HG03175 (cell line): ENCODE data around the gene NR2F1.

Experiments
- ATAC-seq: cut with Tn5 transposase; IDR thresholded peaks from one replicate; pipeline ENCODE4 v1.9.1; 2021; ENCODE audit warnings: mild to moderate bottlenecking, moderate library complexity; ENCODE audit not compliant: unreplicated experiment

The NR2F1 gene

GRCh38 chr5:93603793-93604643, 21.0 kb downstream of the NR2F1 start:
- no peak for ATAC-seq

- no peak for ATAC-seq
These were observed 21.9 kb downstream of the NR2F1 start for GRCh38 chr5:93604644-93605515.

- ATAC-seq: no peak
These were observed 23.3 kb downstream of the NR2F1 start for GRCh38 chr5:93606382-93606752.

- peak; percentile 78 for ATAC-seq
These were observed 24.6 kb downstream of the NR2F1 start for GRCh38 chr5:93607367-93608258.

DNA sequence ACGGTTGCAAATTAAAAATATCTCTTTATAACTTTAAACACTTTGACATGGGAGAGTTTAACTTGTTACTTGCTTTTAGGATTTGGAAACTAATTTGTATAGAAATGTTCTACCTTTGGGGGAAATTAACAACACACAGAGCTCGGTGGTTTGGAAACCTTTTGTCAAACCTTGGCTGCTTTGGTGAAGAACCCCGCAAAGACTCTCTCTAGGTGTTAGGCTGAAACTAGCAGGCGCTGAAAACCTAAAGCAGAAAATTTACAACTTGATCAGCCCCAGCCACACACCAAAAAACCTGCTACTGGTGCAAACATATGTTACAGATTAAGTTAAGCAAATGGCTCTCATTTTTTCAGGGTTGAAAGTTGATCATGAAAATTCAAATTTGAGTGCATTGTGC, 25.8 kb downstream of the NR2F1 start:
- ATAC-seq: no peak

DNA sequence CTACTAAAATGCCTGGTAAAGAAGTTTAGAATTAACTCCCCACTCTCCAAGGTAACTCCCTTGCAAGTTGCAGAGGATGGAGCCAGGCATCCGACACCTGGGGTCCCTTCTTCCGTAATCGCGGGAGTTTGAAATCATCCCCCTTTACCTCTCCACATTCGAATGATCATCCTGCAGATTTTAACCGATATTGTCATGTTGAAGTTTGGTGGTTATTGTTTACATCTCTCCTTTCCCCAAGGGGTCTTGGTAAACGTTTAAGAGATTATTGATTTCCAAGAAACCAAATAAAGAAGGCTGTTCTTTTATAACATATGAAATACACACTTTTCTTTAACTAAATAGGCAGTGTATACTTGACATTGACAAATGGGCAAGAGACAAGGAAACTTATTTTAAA, 26.7 kb downstream of the NR2F1 start:
- ATAC-seq: no peak

GRCh38 chr5:93610581-93611272, 27.7 kb downstream of the NR2F1 start:
- ATAC-seq: no peak

- no peak for ATAC-seq
These were observed 28.4 kb downstream of the NR2F1 start for GRCh38 chr5:93611273-93611975.

- ATAC-seq: no peak
These were observed 29.2 kb downstream of the NR2F1 start for GRCh38 chr5:93611976-93612854.

GRCh38 chr5:93612855-93613243, 29.8 kb downstream of the NR2F1 start:
- ATAC-seq: no peak

DNA sequence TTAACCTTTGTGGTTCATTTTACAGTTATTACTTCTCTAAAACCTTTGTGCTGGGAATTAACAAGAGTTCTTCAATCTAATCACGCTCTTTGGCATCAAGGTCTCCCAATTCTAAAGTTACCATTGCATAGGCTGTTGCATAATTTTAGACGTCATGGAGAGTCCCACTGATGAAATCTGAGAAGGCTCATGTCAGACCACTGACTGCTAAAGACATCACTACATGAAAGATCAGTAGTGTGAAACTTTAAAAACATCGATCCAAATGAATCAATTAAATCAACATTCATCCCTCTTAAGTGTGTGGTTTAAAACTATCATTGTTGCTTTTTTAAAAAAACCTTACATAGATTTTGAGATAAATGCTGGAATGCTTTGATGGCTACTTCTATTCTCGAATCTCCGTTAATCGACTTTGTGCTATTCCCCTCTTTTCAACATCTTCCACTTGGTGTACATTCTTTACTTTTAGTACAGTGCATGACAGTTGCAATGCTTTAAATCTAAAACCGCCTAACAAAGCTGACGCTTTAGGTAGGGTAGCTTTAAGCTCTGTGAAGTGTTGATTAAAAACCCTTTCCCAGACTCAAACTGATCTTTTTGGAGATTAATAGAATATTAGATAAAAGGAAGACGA, 33.6 kb downstream of the NR2F1 start:
- ATAC-seq: no peak

DNA sequence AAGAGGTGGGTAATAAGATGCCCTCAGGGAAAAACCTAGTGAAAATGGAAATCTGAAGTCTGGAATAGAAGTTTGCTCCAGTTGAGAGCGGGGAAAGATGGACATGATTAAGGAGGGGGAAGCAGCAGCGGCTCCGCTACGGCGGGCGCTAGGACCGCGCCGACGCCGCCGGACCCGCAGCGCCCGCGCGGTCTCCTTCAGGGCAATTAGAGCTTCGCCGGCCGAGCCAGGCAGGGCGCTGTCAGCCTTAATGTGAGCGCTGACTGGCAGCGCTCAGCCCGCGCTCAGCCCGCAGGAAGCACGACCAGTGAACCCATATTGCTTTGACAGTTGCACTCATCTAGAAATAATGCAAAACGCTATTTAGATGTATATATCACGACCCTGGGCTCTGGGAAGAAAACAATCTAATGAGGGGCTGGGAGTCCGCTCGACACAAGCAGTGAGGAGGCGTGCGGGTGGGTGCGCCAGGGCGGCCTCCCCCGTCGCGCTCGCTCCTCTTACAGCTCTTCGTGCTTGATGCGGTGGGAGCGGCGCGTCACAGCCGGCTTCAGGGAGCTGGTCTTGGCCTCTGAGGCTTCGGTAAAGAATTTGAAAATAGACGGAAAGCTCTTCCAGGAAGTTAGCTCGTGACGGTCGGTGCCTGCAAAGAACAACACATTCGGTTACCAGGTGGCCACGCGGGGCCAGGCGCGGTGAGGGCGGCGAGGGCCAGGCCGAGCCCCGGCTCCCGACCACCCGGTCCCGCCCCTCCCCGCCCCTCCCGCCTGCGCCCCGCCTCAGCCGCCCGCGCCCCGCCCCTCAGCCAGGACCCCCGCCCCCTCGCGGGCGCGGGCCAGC, 37.7 kb downstream of the NR2F1 start:
- peak; percentile 96 for ATAC-seq

- ATAC-seq: no peak
These were observed 38.3 kb downstream of the NR2F1 start for GRCh38 chr5:93621327-93621798.

DNA sequence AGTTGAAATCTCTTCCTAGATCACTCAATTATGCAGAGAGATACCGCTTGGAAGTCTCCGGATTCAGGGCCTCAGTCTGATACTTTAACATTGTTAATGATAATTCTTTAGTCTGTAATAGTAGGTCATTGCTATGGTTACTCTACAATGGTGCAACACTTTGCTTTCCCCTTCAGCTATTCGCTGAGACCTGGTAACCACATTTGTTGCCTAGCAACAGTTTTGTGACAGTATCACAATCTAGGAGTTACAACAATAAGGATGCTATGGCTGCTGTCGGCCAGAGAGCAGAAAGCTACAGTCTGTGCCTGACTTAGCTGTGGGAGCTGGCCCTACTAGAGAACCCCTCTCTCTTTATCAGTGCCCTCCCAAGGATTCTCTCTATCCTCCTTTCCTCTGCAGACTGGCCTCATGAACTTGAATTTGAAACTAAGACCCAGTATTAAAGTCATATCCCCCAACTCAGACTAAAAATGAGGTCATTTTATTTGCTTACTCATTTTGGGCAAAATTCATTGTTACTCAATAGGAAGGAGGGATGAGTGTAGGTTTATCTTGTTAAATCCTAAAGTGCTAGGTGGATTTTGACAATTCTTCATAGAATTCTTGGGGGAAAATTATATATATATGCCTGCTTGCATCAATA, 39.3 kb downstream of the NR2F1 start:
- ATAC-seq: peak; percentile 50

- ATAC-seq: no peak
These were observed 40.1 kb downstream of the NR2F1 start for GRCh38 chr5:93623153-93623552.

DNA sequence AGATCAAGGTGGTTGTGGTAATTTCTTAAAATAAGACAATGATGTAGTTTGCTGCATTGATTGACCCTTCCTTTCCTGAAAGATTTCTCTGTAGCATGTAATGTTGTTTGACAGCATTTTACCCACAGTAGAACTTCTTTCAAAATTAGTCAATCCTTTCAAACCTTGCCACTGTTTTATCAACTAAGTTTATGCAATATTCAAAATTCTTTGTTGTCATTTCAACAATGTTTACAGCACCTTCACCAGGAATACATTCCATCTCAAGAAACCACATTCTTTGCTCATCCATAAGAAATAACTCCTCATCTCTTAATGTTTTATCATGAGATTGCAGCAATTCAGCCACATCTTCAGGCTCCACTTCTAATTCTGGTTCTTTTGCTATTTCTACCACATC, 43.8 kb downstream of the NR2F1 start:
- no peak for ATAC-seq

- no peak for ATAC-seq
These were observed 49.3 kb downstream of the NR2F1 start for GRCh38 chr5:93632327-93632726.
